Hepatocyte (in vitro differentiated cells): ENCODE results near the gene NUAK2.

Source experiments
- EZH2 ChIP-seq: fragments of 200-600 bp; sonication (generic); IDR thresholded peaks from 2 replicates; pipeline ENCODE4 v1.6.1; 2016; ENCODE audit warnings: antibody characterized with exemption, mild to moderate bottlenecking, borderline replicate concordance
- EZH2phosphoT487 ChIP-seq: fragments of 200-600 bp; sonication (generic); IDR thresholded peaks from one replicate; pipeline ENCODE4 v1.6.1; 2018; ENCODE audit warnings: antibody characterized with exemption, mild to moderate bottlenecking, low read depth, moderate library complexity; ENCODE audit not compliant: unreplicated experiment, severe bottlenecking
- TF ChIP-seq, protein P1 (sequence below): fragments of 200-600 bp; sonication (generic); IDR thresholded peaks from 2 replicates; pipeline ENCODE4 v1.5.1; 2016; ENCODE audit warnings: antibody characterized with exemption, mild to moderate bottlenecking; ENCODE audit not compliant: poor library complexity

- TF ChIP-seq, protein P1, sequence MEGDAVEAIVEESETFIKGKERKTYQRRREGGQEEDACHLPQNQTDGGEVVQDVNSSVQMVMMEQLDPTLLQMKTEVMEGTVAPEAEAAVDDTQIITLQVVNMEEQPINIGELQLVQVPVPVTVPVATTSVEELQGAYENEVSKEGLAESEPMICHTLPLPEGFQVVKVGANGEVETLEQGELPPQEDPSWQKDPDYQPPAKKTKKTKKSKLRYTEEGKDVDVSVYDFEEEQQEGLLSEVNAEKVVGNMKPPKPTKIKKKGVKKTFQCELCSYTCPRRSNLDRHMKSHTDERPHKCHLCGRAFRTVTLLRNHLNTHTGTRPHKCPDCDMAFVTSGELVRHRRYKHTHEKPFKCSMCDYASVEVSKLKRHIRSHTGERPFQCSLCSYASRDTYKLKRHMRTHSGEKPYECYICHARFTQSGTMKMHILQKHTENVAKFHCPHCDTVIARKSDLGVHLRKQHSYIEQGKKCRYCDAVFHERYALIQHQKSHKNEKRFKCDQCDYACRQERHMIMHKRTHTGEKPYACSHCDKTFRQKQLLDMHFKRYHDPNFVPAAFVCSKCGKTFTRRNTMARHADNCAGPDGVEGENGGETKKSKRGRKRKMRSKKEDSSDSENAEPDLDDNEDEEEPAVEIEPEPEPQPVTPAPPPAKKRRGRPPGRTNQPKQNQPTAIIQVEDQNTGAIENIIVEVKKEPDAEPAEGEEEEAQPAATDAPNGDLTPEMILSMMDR = no peak
- TF ChIP-seq EZH2phosphoT487 = no peak
- TF ChIP-seq EZH2 = no peak
Measured at GRCh38 chr1:205323794-205324193, 2.2 kb upstream of the NUAK2 start.
